Lower leg skin (tissue), 3 donors: ENCODE results near the gene ZNF684.

Experiments used
- POLR2A ChIP-seq, 2 donors: fragments of 450-650 bp; IDR thresholded peaks; one replicate each; pipeline ENCODE4 v1.6.1; 2016 to 2017; ENCODE audit warnings: antibody characterized with exemption in 2 of 2, mild to moderate bottlenecking in 1 of 2, moderate library complexity in 1 of 2
- TF ChIP-seq, protein P1 (sequence below), 3 donors: fragments of 450-650 bp; IDR thresholded peaks; one replicate each; pipeline ENCODE4 v1.5.1; 2016; ENCODE audit warnings: antibody characterized with exemption in 3 of 3, mild to moderate bottlenecking in 3 of 3, moderate library complexity in 2 of 3

DNA sequence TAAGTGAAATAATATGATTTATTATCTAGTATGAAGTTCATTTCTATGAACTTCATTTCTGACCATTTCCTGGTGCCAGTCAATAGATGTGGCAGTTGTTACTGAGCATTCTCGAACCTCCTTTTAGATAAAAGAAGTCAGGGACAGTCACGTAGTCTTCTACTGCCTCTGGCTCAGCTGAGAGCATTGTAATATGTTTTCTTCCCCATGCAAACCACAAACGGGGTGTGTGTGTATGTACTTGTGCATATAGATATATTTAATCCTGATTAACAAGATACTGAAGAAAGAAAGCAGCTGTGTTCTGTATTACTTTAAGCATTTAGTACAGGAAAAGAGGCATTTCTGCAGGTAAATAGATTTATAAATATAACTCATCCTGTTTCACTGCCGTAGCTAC, 21.6 kb downstream of the ZNF684 start:
- no peak for TF ChIP-seq POLR2A (IDR thresholded peaks at IDR 0.05)
- TF ChIP-seq, protein P1, sequence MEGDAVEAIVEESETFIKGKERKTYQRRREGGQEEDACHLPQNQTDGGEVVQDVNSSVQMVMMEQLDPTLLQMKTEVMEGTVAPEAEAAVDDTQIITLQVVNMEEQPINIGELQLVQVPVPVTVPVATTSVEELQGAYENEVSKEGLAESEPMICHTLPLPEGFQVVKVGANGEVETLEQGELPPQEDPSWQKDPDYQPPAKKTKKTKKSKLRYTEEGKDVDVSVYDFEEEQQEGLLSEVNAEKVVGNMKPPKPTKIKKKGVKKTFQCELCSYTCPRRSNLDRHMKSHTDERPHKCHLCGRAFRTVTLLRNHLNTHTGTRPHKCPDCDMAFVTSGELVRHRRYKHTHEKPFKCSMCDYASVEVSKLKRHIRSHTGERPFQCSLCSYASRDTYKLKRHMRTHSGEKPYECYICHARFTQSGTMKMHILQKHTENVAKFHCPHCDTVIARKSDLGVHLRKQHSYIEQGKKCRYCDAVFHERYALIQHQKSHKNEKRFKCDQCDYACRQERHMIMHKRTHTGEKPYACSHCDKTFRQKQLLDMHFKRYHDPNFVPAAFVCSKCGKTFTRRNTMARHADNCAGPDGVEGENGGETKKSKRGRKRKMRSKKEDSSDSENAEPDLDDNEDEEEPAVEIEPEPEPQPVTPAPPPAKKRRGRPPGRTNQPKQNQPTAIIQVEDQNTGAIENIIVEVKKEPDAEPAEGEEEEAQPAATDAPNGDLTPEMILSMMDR (IDR thresholded peaks at IDR 0.05), result no peak
